A673 (cell line): ENCODE measurements around the gene PLXNA3. TPM values are rescaled to one million over a fixed set of nuclear protein-coding genes. Genes with fewer than 3 reads are reported as not detected.

ENCODE experiments used
- BruUV-seq: library from RNA; stranded (reverse); fragments of 400-500 nt; replicated peaks from 2 replicates; lab custom pipeline; 2021; lab: Mats Ljungman, UMichigan
- CTCF ChIA-PET: fragments of 300-600 bp; sonication (Branson Sonifier 250); formaldehyde crosslinking; loops from one replicate; lab custom pipeline; 2022; ENCODE audit warnings: antibody characterized with exemption; lab: Charles Lee
- POLR2A ChIA-PET: fragments of 300-600 bp; sonication (Branson Sonifier 250); formaldehyde crosslinking; loops from one replicate; lab custom pipeline; 2022; ENCODE audit warnings: antibody characterized with exemption; ENCODE audit not compliant: low non-redundant PET; lab: Charles Lee
- DNase-seq: peaks from one replicate; pipeline ENCODE4 v3.0.0-alpha.2; 2015; ENCODE audit warnings: low spot score
- H3K27ac ChIP-seq: fragments of 200-600 bp; sonication (generic); 2 replicates; pipeline ENCODE4 v1.5.1; 2016; ENCODE audit warnings: mixed run types, low read depth, mild to moderate bottlenecking, mixed read lengths, antibody characterized with exemption, low read length; ENCODE audit not compliant: poor library complexity, severe bottlenecking
- H3K27me3 ChIP-seq: fragments of 200-600 bp; sonication (generic); replicated peaks from 2 replicates; pipeline ENCODE4 v1.6.1; 2017; ENCODE audit warnings: mixed run types, low read depth, mild to moderate bottlenecking, mixed read lengths, antibody characterized with exemption, low read length; ENCODE audit not compliant: insufficient read depth, poor library complexity
- H3K36me3 ChIP-seq: fragments of 200-600 bp; sonication (generic); 2 replicates; pipeline ENCODE4 v1.6.1; 2016; ENCODE audit warnings: mixed run types, mild to moderate bottlenecking, mixed read lengths, antibody characterized with exemption, low read length; ENCODE audit not compliant: insufficient read depth, poor library complexity, severe bottlenecking
- H3K4me1 ChIP-seq: fragments of 200-600 bp; sonication (generic); 2 replicates; pipeline ENCODE4 v1.6.1; 2017; ENCODE audit warnings: mixed run types, mild to moderate bottlenecking, mixed read lengths, antibody characterized with exemption, low read length; ENCODE audit not compliant: insufficient read depth, poor library complexity, severe bottlenecking
- H3K4me3 ChIP-seq: fragments of 200-600 bp; sonication (generic); 2 replicates; pipeline ENCODE4 v1.5.1; 2016; ENCODE audit warnings: low read depth, mixed run types, mild to moderate bottlenecking, mixed read lengths, low read length; ENCODE audit not compliant: poor library complexity, severe bottlenecking
- H3K9me3 ChIP-seq: fragments of 200-600 bp; sonication (generic); 2 replicates; pipeline ENCODE4 v1.6.1; 2016; ENCODE audit warnings: mixed run types, low read depth, mild to moderate bottlenecking, mixed read lengths, antibody characterized with exemption, low read length; ENCODE audit not compliant: poor library complexity, severe bottlenecking
- CTCF ChIP-seq: fragments of 300-800, 200-600 bp; sonication (generic); conservative IDR thresholded peaks from 2 replicates; pipeline ENCODE4 v1.5.1; 2017; ENCODE audit warnings: low read depth, mild to moderate bottlenecking, antibody characterized with exemption, low read length, moderate library complexity, mixed read lengths
- EZH2 ChIP-seq: fragments of 200-600 bp; sonication (generic); IDR thresholded peaks from 2 replicates; pipeline ENCODE4 v1.6.1; 2017; ENCODE audit warnings: borderline replicate concordance, low read depth, mild to moderate bottlenecking, mixed read lengths, antibody characterized with exemption, low read length; ENCODE audit not compliant: poor library complexity, severe bottlenecking
- intact Hi-C: fragments of 100-400 bp; cut with micrococcal nuclease; formaldehyde crosslinking; loops from one replicate; pipeline ENCODE4 v1.10.0; 2022; ENCODE audit not compliant: unreplicated experiment
- total RNA-seq: library from RNA; stranded (reverse); gene quantifications from 2 replicates; pipeline ENCODE4 v1.2.3, GENCODE V29; 2021

PLXNA3 gene
- total RNA-seq, 1 experiment from 2014 or later, result 54.6 TPM

- ChIA-PET POLR2A (interaction anchor here (0.5 kb wide), 1 partner anchor 638 kb away, joined by 4 read pairs; no protein-coding TSS in a partner anchor), CTCF (no interaction called here)
- BruUV-seq, result no TSS peak
- Histone ChIP-seq H3K27me3 (no peaks in the 10 kb centered on the region), H3K36me3 (no peaks in the 10 kb centered on the region), H3K27ac (peak overlapping the region; percentile 52), H3K4me1 (no peaks in the 10 kb centered on the region), H3K9me3 (no peaks in the 10 kb centered on the region), H3K4me3 (peak overlapping the region; percentile 65)
- intact Hi-C loops, result no loop called here
- peak; percentile 31 for DNase-seq
- TF ChIP-seq CTCF (no peak), EZH2 (no peak)
Measured at GRCh38 chrX:154457491-154458115, 478 bp upstream of the PLXNA3 start.

GRCh38 chrX:154458954-154459778 lies 1.1 kb downstream of the PLXNA3 start:
- H3K4me1 ChIP-seq, result no peaks in the 10 kb centered on the region
- ChIA-PET POLR2A (no interaction called here), CTCF (no interaction called here)
- peak overlapping the region; percentile 52 for H3K27ac ChIP-seq
- peak overlapping the region; percentile 65 for H3K4me3 ChIP-seq
- no peak for TF ChIP-seq EZH2
- no peak for TF ChIP-seq CTCF
- no peaks in the 10 kb centered on the region for H3K36me3 ChIP-seq
- no peaks in the 10 kb centered on the region for H3K9me3 ChIP-seq
- intact Hi-C loops, result no loop called here
- peak; percentile 57 for DNase-seq
- no TSS peak for BruUV-seq
- no peaks in the 10 kb centered on the region for H3K27me3 ChIP-seq

- H3K27me3 ChIP-seq, result no peaks in the 10 kb centered on the region
- H3K36me3 ChIP-seq, result peaks cover 3% of the 10 kb centered on the region
- no peak overlapping the region for H3K27ac ChIP-seq
- CTCF ChIA-PET, result no interaction called here
- H3K4me3 ChIP-seq, result peak overlapping the region; percentile 65
- no peaks in the 10 kb centered on the region for H3K4me1 ChIP-seq
- intact Hi-C loops, result no loop called here
- BruUV-seq, result no TSS peak
- no peaks in the 10 kb centered on the region for H3K9me3 ChIP-seq
- POLR2A ChIA-PET, result no interaction called here
- TF ChIP-seq CTCF (no peak), EZH2 (no peak)
- DNase-seq, result no peak
Measured at GRCh38 chrX:154459832-154460231, 1.8 kb downstream of the PLXNA3 start.
